ENCODE data around the gene FRAT2.
A peak's percentile ranks its signal among the peaks of the same experiment; 100 is the strongest.

Gene FRAT2

GRCh38 chr10:97334370-97335175 lies at the start of gene FRAT2:
TSS of gene FRAT2 (minus strand) at chr10:97334729. CDS start at chr10:97334572, 157 bp downstream.
- FAIRE-seq (peak; percentile 86), DNase-seq (ENCODE audit: insufficient read length, low spot score) (peak; percentile 89)

- DNase-seq (ENCODE audit: insufficient read length, low spot score) (no peak), FAIRE-seq (no peak)
Observed at GRCh38 chr10:97384156-97384555, 49.6 kb upstream of the FRAT2 start.

- DNase-seq (ENCODE audit: insufficient read length, low spot score) = no peak
- no peak for FAIRE-seq
Observed at GRCh38 chr10:97383159-97383558, 48.6 kb upstream of the FRAT2 start.

GRCh38 chr10:97381626-97382025 lies 47.1 kb upstream of the FRAT2 start:
- no peak for FAIRE-seq
- no peak for DNase-seq (ENCODE audit: insufficient read length, low spot score)

- FAIRE-seq = no peak
- no peak for DNase-seq (ENCODE audit: insufficient read length, low spot score)
Observed at GRCh38 chr10:97380516-97380915, 46.0 kb upstream of the FRAT2 start.

- FAIRE-seq (no peak), DNase-seq (ENCODE audit: insufficient read length, low spot score) (no peak)
Observed at GRCh38 chr10:97378933-97379921, 44.7 kb upstream of the FRAT2 start.

GRCh38 chr10:97376413-97376812 lies 41.9 kb upstream of the FRAT2 start:
- no peak for DNase-seq (ENCODE audit: insufficient read length, low spot score)

GRCh38 chr10:97373456-97373855 lies 38.9 kb upstream of the FRAT2 start:
- DNase-seq (ENCODE audit: insufficient read length, low spot score) = no peak
- no peak for FAIRE-seq

More at GRCh38 chr10:97376413-97376812, 41.9 kb upstream of the FRAT2 start:
- FAIRE-seq = no peak

GRCh38 chr10:97372233-97372875 lies 37.8 kb upstream of the FRAT2 start:
- FAIRE-seq (no peak), DNase-seq (ENCODE audit: insufficient read length, low spot score) (no peak)

GRCh38 chr10:97371696-97372095 lies 37.2 kb upstream of the FRAT2 start:
- no peak for FAIRE-seq

GRCh38 chr10:97367126-97367649 lies 32.7 kb upstream of the FRAT2 start:
- FAIRE-seq (no peak), DNase-seq (ENCODE audit: insufficient read length, low spot score) (no peak)

More at GRCh38 chr10:97371696-97372095, 37.2 kb upstream of the FRAT2 start:
- no peak for DNase-seq (ENCODE audit: insufficient read length, low spot score)

- DNase-seq (ENCODE audit: insufficient read length, low spot score) (no peak), FAIRE-seq (no peak)
Observed at GRCh38 chr10:97366572-97366971, 32.0 kb upstream of the FRAT2 start.

- FAIRE-seq (no peak), DNase-seq (ENCODE audit: insufficient read length, low spot score) (no peak)
Observed at GRCh38 chr10:97365761-97366351, 31.3 kb upstream of the FRAT2 start.

- no peak for FAIRE-seq
Observed at GRCh38 chr10:97363071-97363470, 28.5 kb upstream of the FRAT2 start.

GRCh38 chr10:97362310-97363033 lies 27.9 kb upstream of the FRAT2 start:
- FAIRE-seq (no peak), DNase-seq (ENCODE audit: insufficient read length, low spot score) (no peak)

More at GRCh38 chr10:97363071-97363470, 28.5 kb upstream of the FRAT2 start:
- DNase-seq (ENCODE audit: insufficient read length, low spot score) = no peak

- DNase-seq (ENCODE audit: insufficient read length, low spot score) (no peak), FAIRE-seq (no peak)
Observed at GRCh38 chr10:97361537-97361901, 27.0 kb upstream of the FRAT2 start.

- FAIRE-seq (no peak), DNase-seq (ENCODE audit: insufficient read length, low spot score) (no peak)
Observed at GRCh38 chr10:97360705-97361536, 26.4 kb upstream of the FRAT2 start.

- DNase-seq (ENCODE audit: insufficient read length, low spot score) = no peak
- FAIRE-seq = no peak
Observed at GRCh38 chr10:97358781-97359180, 24.3 kb upstream of the FRAT2 start.

- FAIRE-seq (no peak), DNase-seq (ENCODE audit: insufficient read length, low spot score) (no peak)
Observed at GRCh38 chr10:97358349-97358748, 23.8 kb upstream of the FRAT2 start.

All from HTR-8/SVneo (cell line).